ENCODE data around the gene RAB3IP.
"Not testable (repeated sequence)": the region's sequence is repeated elsewhere in the genome, so short reads cannot be mapped to it uniquely, and the experiment has no call there.

RAB3IP gene

GRCh38 chr12:69756088-69756755 is 17.6 kb downstream of the RAB3IP start:
- no peak for DNase-seq

- no peak for DNase-seq
Observed at GRCh38 chr12:69758105-69758504, 19.4 kb downstream of the RAB3IP start.

- DNase-seq = not testable (repeated sequence)
Observed at GRCh38 chr12:69759581-69759980, 20.9 kb downstream of the RAB3IP start.

- DNase-seq = no peak
Observed at GRCh38 chr12:69765515-69765914, 26.9 kb downstream of the RAB3IP start.

- DNase-seq = no peak
Observed at GRCh38 chr12:69766260-69766659, 27.6 kb downstream of the RAB3IP start.

- no peak for DNase-seq
Observed at GRCh38 chr12:69779928-69780327, 41.3 kb downstream of the RAB3IP start.

- no peak for DNase-seq
Observed at GRCh38 chr12:69783365-69783764, 44.7 kb downstream of the RAB3IP start.

GRCh38 chr12:69789351-69789750 is 50.7 kb downstream of the RAB3IP start:
- DNase-seq = no peak

- no peak for DNase-seq
Observed at GRCh38 chr12:69792533-69792932, 53.9 kb downstream of the RAB3IP start.

GRCh38 chr12:69807101-69807897 is 68.6 kb downstream of the RAB3IP start:
- DNase-seq = not testable (repeated sequence)

GRCh38 chr12:69810870-69811498 is 72.3 kb downstream of the RAB3IP start:
- DNase-seq = no peak

- DNase-seq = no peak
Observed at GRCh38 chr12:69816082-69816481, 77.4 kb downstream of the RAB3IP start.

- no peak for DNase-seq
Observed at GRCh38 chr12:69821032-69821455, 82.4 kb downstream of the RAB3IP start.

- DNase-seq = no peak
Observed at GRCh38 chr12:69821456-69822159, 82.9 kb downstream of the RAB3IP start.

- no peak for DNase-seq
Observed at GRCh38 chr12:69822201-69822860, 83.7 kb downstream of the RAB3IP start.

GRCh38 chr12:69824028-69824427 is 85.4 kb downstream of the RAB3IP start:
- no peak for DNase-seq

- DNase-seq = no peak
Observed at GRCh38 chr12:69824966-69825560, 86.4 kb downstream of the RAB3IP start, which contains the start of gene MYRFL. Gene MYRFL, plus strand, starts transcription at chr12:69825227. Its CDS starts 291 bp downstream, at chr12:69825518.

- no peak for DNase-seq
Observed at GRCh38 chr12:69828897-69829296, 90.2 kb downstream of the RAB3IP start.

- no peak for DNase-seq
Observed at GRCh38 chr12:69833696-69834095, 95.0 kb downstream of the RAB3IP start.

- no peak for DNase-seq
Observed at GRCh38 chr12:69834147-69834546, 95.5 kb downstream of the RAB3IP start.

- no peak for DNase-seq
Observed at GRCh38 chr12:69834576-69834975, 95.9 kb downstream of the RAB3IP start.

GRCh38 chr12:69835081-69835480 is 96.4 kb downstream of the RAB3IP start:
- DNase-seq = no peak
